Measurements from ENCODE around the gene CTPS1.

Gene CTPS1

DNA sequence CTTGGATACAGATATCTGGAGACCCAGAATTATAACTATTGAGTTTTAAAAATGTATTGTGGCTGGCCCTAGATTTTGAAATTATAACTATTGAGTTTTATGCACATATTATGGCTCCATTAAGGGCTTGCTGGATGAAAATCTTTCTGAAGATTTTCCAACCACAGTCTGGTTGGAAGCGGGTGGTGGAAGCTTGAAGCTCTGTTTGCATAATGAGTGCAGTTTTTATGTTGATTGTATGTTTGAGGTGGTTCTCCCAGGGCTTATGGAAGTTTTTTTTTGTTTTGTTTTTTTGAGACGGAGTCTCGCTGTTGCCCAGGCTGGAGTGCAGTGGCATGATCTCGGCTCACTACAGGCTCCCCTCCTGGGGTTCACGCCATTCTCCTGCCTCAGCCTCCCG, 10.1 kb upstream of the CTPS1 start:
- no peak for DNase-seq

DNA sequence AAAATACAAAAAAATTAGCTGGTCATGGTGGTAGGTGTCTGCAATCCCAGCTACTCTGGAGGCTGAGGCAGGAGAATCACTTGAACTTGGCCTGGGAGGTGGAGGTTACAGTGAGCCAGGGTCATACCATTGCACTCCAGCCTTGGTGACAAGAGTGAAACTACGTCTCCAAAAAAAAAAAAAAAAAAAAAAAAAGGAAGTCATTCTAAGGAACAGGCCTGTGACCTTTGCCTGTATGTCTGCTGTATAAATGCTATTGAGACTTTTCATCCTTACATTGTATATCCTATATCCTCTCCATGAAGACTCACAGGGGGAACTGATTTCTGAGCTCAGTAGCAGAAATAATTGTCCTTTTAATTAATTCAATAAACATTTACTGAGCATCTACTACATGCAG, 7.5 kb upstream of the CTPS1 start:
- DNase-seq, result no peak

DNA sequence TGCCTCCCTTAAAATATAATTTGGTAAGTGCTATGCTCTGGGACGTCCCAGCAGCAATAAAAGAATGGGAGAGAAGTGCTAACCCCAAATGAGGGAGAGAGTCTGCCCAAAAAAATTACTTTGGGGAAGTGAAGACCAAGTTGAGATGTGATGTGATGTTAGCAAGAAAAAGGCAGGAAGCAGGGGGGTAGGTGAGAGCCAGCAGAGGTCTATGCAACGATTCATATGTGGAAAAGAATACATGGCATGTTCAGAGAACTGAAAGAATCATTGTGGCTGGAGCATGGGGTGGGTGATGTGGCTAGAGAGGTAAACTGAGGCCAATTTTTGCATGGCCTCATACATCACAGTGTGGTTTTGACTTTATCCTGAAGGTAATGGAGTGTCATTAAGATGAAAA, 5.6 kb upstream of the CTPS1 start:
- no peak for DNase-seq

DNA sequence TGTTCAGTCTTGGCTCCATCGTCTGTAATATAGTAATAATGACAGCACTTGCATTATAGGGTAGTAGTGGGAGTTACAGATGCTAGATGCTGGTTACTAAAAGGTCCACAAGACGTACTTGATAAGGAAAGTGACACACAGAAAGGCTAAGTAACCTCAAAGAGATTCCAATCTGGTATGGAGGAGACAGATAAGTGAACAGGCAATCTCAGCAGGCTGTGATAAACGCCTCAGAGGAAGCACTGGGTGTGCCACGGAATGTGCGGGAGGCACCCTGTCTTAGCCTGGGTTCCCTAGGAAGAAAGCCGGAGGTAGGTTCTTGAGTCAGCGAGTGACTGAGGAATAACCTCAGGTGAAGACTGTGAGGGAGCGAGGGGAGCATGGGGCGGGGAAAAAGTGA, 4.6 kb upstream of the CTPS1 start:
- DNase-seq, result no peak

DNA sequence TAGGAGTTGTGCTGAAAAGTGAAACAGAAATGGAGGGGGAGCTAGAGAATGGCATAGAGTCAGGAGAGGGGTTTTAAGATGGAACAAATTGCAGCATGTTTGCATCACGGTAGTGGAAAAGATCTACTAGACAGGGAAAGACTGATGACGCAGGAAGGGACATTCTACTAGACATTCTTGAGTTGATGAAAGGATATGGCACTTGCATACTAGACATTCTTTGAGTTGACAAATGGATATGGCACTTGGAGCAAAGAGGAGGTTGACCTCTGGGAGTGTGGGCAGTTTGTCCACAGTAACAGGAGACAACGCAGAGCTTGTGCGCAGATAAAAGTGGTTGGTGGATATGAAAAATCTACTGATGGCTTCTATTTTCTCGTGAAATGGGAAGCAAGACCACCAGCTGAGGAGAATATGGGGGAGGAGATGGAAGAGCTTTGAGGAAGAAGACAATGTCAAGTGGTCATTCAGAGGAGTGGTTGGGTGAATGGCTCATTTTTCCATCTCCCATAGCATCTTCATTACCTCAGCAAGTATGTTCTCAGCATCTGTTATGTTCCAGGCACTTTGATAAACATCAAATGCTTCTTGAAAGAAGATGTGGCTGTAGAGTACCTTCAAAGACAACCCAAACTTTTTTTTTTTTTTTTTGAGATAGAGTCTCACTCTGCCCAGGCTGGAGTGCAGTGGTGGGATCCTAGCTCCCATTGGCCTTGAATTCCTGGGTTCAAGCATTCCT, 2.4 kb upstream of the CTPS1 start:
- no peak for DNase-seq

DNA sequence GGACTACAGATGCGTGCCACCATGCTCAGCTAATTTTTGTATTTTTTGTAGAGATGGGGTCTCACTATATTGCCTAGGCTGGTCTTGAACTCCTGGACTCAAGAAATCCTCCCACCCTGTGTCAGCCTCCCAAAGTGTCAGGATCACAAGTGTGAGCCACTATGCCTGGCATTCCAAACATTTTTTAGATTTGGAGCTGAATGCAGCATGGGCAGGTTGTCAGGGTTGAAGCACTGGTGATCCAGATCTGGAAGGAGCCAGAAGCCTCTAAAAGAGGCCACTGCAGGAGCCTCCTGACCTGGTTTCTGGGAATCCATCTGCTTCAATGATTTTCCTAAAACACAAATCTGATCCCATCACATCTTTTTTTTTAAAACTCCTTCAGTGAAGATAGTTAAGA, 1.8 kb upstream of the CTPS1 start:
- no peak for DNase-seq

DNA sequence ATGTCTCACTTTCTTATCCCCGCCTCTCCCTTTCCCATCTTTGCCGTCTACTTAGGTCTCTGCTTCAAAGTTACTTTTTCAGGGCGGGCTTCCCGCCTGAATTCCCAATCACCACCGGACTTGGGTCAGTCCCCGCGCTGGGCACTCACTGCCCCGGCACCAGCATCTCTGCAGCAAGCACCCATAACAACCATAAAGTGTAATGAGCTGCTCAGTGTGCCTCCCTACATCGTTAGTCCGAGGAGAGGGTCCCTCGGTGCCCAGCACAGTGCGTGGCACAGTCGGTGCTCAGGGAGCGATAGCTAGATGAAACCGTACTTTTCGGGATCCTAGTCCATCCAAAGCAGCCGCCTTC, 633 bp upstream of the CTPS1 start:
- DNase-seq, result no peak

DNA sequence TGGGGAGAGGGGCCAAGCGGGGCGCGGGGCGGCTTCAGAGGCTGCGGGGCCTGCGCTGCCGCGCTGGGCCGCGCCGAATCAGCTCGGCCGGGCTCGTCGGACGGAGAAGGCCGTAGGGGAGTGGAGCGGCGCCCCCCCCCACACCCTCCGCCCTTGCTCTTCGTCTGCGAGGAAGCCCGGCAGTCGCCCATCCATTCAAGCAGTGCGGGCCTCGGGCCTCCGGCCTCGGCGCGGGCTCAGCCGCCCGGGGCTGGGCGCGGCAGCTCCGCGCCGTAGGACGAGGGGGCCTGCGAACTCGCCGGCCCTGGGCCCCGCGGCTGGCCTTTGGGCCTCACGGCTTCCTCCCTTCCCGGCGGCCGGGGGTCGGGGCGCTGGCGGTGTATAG, 564 bp downstream of the CTPS1 start:
- DNase-seq, result no peak

DNA sequence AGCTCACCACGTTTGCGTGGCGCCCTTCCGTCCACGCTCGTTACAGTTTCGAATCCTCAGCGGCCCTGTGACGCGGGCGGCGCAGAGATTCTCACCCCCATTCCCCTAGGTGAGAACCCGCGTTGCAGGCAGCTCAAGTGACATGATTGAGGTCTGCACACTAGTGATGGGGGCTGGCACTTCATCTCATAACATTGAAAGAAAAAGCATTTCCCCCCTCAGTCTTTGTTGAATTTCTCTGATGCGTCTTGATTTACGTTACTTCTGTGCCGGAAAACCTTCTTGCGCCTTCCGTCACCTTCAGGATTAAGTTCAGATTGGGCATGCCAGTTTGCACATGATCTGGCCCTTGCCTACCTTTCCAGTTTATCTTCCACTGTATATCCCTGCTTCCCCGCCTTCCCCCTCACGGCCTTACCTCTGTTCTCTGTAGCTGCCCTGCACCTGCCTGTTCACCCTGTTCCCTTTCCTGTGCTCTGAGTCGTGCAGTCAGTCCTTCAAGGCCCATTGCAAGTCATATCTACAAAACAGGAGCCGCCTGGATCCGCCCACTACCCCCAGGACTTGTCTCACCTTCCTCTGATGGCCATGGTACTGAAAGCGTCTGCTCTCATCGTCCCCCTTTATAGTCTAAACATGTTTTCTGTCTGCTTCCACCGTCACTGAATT, 1.1 kb downstream of the CTPS1 start:
- peak; percentile 34 for DNase-seq

DNA sequence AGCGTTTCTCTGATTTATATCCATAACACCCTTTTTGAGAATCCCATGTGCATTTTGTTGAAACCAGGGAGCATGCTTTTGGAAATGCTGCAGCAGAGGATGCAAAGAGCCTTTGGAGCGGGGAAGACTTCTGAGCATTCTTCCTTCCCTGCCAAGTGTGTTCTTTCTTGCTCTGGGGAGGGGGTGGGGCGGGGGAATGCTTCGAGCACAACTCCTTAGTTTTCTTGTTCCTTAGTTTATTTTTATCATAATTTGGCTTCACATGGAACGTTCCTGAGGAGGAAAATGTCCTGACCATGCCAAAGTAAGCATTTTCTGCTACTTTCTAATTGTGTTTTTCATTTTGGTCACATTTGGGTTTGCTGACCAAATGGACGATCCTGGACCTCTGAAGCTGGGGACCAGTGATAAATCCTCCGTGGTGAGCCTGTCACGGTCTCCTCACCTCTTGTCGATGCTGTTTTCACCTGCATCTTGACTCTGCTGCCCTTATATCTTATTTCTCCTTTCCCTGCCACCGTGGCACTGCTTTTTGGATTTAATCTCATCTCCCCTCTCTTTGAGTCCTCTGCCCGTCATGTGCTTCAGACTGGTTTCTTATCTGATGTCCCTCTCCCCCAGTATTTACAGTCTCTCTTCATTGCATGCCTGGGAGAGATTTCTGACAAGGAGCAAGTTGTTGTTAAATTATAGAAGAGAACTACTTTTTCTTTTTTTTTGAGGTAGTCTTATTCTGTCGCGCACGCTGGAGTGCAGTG, 2.4 kb downstream of the CTPS1 start:
- no peak for DNase-seq

DNA sequence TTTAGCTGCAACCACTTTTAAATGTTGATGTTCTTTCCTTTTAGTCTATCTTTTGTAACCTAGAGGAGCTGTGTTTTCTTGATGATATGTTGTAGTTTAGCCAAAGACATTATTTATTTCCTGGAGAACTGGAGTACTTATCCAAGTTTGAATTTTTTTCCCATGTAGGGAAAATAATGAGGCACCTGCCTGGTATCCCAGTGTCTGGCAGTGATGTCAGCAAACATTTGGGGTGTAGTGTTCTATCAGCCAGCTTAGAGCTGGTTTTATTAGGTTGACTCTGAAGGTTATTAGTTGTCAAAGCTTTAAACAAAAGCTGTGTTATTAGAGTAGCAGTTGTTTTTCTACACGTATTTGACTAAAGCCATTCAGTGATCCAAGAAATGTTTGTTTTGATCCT, 3.2 kb downstream of the CTPS1 start:
- no peak for DNase-seq

DNA sequence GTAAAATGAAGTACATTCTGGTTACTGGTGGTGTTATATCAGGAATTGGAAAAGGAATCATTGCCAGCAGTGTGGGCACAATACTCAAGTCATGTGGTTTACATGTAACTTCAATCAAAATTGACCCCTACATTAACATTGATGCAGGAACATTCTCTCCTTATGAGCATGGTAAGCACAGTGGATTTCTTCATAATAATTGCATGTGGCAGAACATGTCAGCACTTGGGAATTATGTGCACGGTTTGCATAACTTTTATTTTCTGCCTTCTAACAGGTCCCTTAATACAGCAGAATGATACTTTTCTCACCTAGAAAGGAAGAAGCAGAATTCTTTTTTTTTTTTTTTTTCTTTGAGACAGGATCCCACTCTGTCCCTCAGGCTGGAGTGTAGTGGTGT, 3.8 kb downstream of the CTPS1 start:
- DNase-seq, result no peak

DNA sequence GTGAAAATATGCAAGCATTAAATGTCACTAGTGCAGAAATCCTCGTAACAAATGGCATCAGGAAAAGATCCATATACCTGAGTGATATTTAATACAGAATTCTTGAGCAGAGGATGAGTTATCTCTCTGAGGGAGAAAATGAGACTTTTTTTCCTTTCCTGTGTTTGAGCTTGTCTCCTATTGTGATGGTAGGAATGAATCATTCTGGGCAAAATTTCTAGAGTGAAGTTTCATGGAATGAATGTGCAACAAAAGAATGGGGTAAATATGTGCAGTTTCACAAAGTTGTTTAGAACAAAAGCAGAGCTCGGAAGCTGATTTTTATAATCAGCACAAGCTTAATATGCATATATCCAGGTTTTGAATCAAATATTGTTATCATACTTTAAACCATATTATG, 4.6 kb downstream of the CTPS1 start:
- DNase-seq, result no peak

DNA sequence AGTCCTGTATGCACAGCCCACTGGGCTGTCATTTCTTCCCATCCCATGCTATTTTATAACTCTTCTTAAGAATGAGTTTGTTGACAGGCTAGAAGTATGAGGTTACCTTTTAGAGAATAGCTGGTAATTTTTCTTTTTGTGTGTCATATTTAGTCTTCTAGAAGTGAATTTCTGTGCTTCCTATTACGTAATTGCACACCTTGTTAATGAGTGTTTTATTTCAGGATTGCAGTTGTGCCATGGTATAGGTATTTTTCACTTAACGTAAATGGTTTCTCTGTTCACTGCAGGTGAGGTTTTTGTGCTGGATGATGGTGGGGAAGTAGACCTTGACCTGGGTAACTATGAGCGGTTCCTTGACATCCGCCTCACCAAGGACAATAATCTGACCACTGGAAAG, 5.0 kb downstream of the CTPS1 start:
- DNase-seq, result no peak

DNA sequence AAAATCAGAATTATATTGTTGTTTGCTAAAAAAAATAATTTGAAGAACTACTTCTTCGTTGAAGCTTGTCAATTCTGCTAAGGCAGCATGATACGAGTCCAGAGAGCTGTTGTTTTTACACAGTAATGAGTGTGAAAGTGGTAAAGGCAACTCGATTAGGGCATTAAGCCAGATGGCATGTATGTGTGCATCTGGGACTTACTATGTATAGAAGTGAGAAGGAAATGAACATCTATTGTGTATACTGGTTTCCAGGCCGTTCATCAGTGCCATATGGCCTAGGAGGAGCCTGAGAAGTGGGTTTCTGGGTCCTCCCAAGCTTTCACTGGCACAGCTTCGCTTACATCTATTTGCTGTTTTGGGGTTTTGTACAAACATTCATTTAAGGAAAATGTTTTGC, 5.7 kb downstream of the CTPS1 start:
- DNase-seq, result no peak

DNA sequence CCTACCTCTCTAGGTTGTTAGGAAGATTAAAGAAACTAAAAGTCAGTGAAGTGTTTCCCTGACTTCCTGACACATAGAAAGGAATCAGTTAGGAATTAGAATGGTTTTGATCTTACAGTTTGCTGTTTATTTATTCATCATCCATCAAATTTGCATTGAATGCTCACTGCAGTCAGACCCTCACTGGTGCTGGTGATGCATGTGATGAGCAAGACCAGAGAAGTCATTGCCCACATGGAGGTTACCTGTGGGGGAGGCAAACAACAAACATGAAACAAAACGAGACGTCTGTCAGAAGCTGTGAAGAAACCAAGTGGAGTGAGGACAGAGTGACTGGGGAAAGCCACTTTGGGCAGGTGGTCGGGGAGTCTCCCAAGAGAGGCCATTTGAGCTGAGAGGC, 6.4 kb downstream of the CTPS1 start:
- DNase-seq, result no peak

DNA sequence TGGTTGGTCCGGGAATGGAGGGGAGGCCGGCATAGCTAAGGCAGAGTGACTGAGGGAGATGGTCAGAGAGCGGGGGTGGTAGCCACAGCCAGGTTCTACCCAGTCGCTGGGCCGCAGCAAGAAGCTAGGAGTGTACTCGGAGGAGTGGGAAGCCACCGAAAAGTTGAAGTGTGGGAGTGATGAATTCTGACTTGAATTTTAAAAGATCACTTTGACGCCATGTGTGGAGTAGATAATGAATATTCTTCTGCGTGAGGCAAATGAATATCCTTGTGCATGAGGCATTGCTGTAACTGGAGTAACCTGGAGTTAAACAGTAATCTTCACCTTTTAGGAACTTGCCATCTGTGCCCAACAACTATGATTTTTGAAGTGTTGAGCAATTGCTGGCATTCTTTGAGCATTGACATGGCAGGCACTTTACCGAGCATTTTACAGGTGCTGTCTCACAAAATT, 6.9 kb downstream of the CTPS1 start:
- DNase-seq, result no peak

DNA sequence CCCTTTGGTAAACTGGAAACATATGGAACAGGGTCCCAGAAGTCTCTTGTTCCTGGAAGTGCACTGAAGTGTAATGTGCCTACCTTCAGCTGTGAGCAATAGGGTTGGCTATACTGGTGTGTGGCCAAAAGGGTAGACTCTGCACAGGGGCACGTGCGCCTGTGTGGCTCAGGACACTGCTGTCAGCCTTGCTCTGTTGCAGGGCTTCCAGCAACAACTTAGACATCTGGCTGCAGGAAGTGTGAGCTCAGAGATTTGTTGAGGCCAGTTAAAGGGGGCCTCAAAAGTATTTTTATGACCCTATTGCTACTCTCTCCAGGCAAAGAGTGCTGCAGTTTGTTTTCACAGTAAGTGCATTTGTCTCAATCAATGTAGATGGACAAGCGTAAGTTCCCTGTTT, 7.5 kb downstream of the CTPS1 start:
- DNase-seq, result no peak

DNA sequence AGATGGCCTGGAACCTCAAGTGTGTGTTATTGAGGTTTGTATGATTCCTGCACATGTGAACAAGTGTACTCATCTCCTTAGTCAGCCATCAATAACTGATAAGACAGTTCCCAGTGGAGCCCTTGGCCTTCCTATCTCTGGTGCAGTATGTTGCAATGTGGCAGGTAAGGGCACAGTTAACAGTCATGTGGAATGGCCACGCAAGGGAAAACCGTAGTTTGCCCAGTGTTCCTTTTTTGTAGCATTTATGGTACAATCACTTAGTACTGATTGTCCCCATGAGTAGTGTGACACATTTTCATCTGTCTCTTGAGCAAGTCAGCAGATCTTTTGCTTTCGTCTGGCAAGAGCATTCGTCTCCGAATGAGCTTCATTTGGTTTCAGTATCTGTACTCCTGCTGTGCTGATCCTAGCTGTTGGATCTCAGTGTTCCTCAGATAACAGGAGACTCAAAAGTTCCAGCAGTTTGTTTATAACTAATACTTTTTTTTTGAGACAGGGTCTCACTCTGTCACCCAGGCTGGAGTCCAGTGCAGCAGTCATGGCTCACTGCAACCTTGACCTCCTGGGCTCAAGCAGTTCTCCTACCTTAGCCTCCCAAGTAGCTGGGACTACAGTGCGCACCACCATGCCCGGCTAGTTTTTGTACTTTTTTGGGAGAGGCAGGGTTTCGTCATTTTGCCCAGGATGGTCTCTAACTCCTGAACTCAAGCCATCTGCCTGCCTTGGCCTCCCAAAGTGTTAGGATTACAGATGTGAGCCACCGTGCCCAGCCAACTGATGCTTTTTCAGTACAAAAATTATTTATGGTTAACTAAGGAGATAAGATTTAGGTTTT, 8.2 kb downstream of the CTPS1 start:
- no peak for DNase-seq

DNA sequence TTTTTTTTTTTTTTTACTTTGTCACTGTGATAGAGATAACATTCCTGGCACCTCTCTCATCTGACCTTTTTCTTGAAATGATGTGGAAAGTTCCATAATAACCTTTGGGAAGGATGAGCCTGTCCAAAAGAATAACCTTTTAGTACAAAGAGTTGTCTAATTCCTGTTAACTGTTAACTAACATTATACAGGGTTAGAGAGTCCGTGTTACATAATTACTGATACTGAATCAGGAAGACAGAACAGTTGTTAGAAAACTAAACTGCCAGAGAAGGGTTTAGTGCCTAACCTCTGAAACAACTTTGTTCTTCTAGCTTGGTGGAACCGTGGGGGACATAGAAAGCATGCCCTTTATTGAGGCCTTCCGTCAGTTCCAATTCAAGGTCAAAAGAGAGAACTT, 8.8 kb downstream of the CTPS1 start:
- DNase-seq, result no peak

DNA sequence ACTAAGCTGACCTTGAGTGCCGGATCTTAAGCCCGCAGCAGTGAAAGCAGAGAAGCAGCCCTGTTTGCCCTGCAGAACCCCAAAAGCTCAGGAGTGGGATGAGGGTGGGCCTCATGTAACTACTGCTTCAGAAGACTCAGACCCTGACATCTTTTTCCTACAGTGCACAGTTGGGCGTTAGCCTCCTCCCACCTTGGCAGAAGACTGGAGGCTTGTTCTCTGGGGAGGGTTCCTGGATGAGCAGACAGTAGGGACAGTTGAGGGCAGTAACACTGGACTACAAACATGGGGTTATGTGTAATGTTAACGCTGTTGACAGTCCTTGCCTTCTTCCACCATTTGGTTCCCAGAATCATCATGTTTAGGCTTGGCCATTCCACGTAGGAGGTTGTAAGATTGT, 9.6 kb downstream of the CTPS1 start:
- no peak for DNase-seq

DNA sequence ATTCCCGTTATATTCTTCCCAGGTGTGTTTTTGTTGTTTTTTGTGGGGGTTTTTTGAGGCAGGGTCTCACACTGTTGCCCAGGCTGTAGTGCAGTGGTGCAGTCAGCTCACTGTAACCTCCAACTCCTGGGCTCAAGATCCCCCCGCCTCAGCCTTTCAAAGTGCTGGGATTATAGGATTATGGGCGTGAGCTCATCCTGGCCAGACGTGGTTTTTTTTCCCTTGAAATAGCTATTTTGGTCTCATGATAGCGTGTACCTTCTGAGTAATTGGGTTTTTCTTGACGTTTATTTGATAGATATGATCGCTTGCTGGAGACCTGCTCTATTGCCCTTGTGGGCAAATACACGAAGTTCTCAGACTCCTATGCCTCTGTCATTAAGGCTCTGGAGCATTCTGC, 17.6 kb downstream of the CTPS1 start:
- DNase-seq, result no peak

DNA sequence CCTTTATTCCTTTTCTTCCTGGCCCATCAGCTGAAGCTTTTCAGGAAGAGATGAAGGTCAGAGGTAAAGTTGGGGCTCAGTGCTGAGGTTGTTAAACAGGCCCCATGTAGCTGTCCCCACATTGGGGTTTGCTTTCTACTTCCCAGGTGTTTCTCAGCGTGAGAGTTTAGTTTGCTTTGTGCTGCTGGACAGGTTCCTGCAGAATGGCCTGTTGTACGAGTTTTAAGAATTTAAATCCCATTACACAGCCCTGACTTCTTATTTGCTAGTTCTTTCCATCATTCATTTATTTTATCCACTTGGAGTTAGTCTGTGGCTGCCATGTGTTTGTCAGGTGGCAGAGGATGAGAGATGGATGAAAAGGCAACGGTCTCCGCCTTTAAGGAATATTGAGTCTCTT, 19.2 kb downstream of the CTPS1 start:
- DNase-seq, result no peak
